HG03575 (cell line): ENCODE data around the gene GLCE.
"Not testable (repeated sequence)": the region's sequence is repeated elsewhere in the genome, so short reads cannot be mapped to it uniquely, and the experiment has no call there.

Source experiments
- ATAC-seq: cut with Tn5 transposase; IDR thresholded peaks from one replicate; pipeline ENCODE4 v1.9.1; 2021; ENCODE audit not compliant: unreplicated experiment, insufficient number of reproducible peaks, low FRiP score; ENCODE audit errors: extremely low read depth

The GLCE gene

GRCh38 chr15:69288531-69289341, 128.3 kb downstream of the GLCE start:
- ATAC-seq, result no peak

- no peak for ATAC-seq
Measured at GRCh38 chr15:69289342-69290146, 129.1 kb downstream of the GLCE start.

- no peak for ATAC-seq
Measured at GRCh38 chr15:69290346-69291164, 130.1 kb downstream of the GLCE start.

GRCh38 chr15:69291651-69292050, 131.2 kb downstream of the GLCE start:
- not testable (repeated sequence) for ATAC-seq

GRCh38 chr15:69292826-69293420, 132.5 kb downstream of the GLCE start:
- ATAC-seq, result no peak

GRCh38 chr15:69293741-69294615, 133.5 kb downstream of the GLCE start:
- no peak for ATAC-seq

GRCh38 chr15:69296606-69297005, 136.2 kb downstream of the GLCE start:
- ATAC-seq, result no peak

- no peak for ATAC-seq
Measured at GRCh38 chr15:69297642-69298353, 137.4 kb downstream of the GLCE start.

- ATAC-seq, result no peak
Measured at GRCh38 chr15:69298354-69298696, 137.9 kb downstream of the GLCE start.

GRCh38 chr15:69298697-69299441, 138.4 kb downstream of the GLCE start, which contains the start of gene PAQR5:
Gene PAQR5, plus strand, starts transcription at chr15:69298912. Its CDS starts 61,169 bp downstream, at chr15:69360081.
- ATAC-seq, result no peak

GRCh38 chr15:69299451-69299886, 139.0 kb downstream of the GLCE start:
- ATAC-seq, result no peak

GRCh38 chr15:69299943-69300588, 139.6 kb downstream of the GLCE start:
- no peak for ATAC-seq

- not testable (repeated sequence) for ATAC-seq
Measured at GRCh38 chr15:69301101-69301500, 140.7 kb downstream of the GLCE start.

- not testable (repeated sequence) for ATAC-seq
Measured at GRCh38 chr15:69302087-69302486, 141.7 kb downstream of the GLCE start.

GRCh38 chr15:69302929-69303328, 142.5 kb downstream of the GLCE start:
- ATAC-seq, result no peak
